H1 (cell line): ENCODE results near the gene USPL1.

Experiments used
- BACH1 ChIP-seq: IDR thresholded peaks from 2 replicates; pipeline ENCODE4 v1.6.1; 2012; ENCODE audit warnings: low read length, improper control_type of control experiment
- CTCF ChIP-seq, 3 experiments: IDR thresholded peaks; 1 replicate in 2 of 3; 2 replicates in 1 of 3; pipeline versions ENCODE4 v1.5.1 to v1.6.1; 2011; ENCODE audit warnings: low read length in 3 of 3, mild to moderate bottlenecking in 3 of 3, inconsistent platforms in 2 of 3, low read depth in 1 of 3, moderate library complexity in 1 of 3; ENCODE audit not compliant: insufficient read depth in 1 of 3; ENCODE audit errors: control extremely low read depth in 1 of 3
- POLR2A ChIP-seq, 2 experiments: IDR thresholded peaks; 1 replicate in 1 of 2; 2 replicates in 1 of 2; pipeline ENCODE4 v1.6.1; 2011; ENCODE audit warnings: low read depth in 2 of 2, low read length in 2 of 2, mild to moderate bottlenecking in 2 of 2; ENCODE audit errors: control extremely low read depth in 1 of 2
- RFX5 ChIP-seq: IDR thresholded peaks from 2 replicates; pipeline ENCODE4 v1.6.1; 2011; ENCODE audit warnings: low read depth, low read length, improper control_type of control experiment, borderline replicate concordance
- SIX5 ChIP-seq: IDR thresholded peaks from 2 replicates; pipeline ENCODE4 v1.6.1; 2011; ENCODE audit warnings: mild to moderate bottlenecking, low read depth, low read length

GRCh38 chr13:30629527-30629926, 11.8 kb downstream of the USPL1 start:
- TF ChIP-seq CTCF (IDR thresholded peaks at IDR 0.05; ENCODE audit: control extremely low read depth in 1 of 3, insufficient read depth in 1 of 3, low read depth in 1 of 3, low read length in 3 of 3) (no peak), POLR2A (IDR thresholded peaks at IDR 0.05; ENCODE audit: control extremely low read depth in 1 of 2, low read depth in 2 of 2, low read length in 2 of 2) (no peak), BACH1 (no peak), RFX5 (no peak), SIX5 (no peak)
